Cardiac fibroblast (primary cell): ENCODE results near the gene NCKAP5.

Source experiments
- DNase-seq, 2 donors: peaks; one replicate each; pipeline versions ENCODE4 v3.0.0 to v3.0.0-alpha.2; 2010; ENCODE audit warnings: low read depth in 2 of 2
- H3K4me3 ChIP-seq, 2 donors: replicated peaks in 1 of 2; 1 replicate in 1 of 2; 2 replicates in 1 of 2; pipeline ENCODE4 v1.5.1; 2011; ENCODE audit warnings: low read depth in 2 of 2, low read length in 2 of 2, mild to moderate bottlenecking in 2 of 2, moderate library complexity in 1 of 2
- CTCF ChIP-seq: IDR thresholded peaks from one replicate; pipeline ENCODE4 v1.5.1; 2011; ENCODE audit warnings: low read depth, mild to moderate bottlenecking, low read length, inconsistent platforms

Gene NCKAP5

GRCh38 chr2:133412694-133413093 lies 155.6 kb downstream of the NCKAP5 start:
- TF ChIP-seq CTCF: no peak
- no peak for DNase-seq

DNA sequence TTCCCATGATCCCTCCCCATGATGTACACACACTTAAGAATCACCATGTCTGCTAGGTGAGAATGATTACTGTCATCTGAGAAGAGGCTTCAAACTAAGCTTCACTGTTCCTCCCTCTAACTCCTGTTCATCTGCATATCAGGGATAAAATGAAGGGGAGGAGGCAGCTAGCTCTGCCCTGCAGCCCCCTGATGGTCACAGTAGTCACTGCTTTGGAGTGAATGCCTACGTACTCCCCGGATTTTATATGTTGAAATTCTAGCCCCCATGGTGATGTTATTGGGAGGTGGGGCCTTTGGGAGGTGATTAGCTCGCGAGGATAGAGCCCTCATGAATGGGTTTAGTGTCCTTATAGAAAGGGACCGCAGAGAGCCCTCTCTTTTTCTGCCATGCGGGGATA lies 156.4 kb downstream of the NCKAP5 start:
- no peak for DNase-seq
- no peak overlapping the region for H3K4me3 ChIP-seq
- no peak for TF ChIP-seq CTCF

More at GRCh38 chr2:133412694-133413093, 155.6 kb downstream of the NCKAP5 start:
- H3K4me3 ChIP-seq: no peak overlapping the region

- DNase-seq: no peak
- TF ChIP-seq CTCF: no peak
- no peak overlapping the region for H3K4me3 ChIP-seq
These were observed 157.2 kb downstream of the NCKAP5 start for GRCh38 chr2:133411101-133411500.

DNA sequence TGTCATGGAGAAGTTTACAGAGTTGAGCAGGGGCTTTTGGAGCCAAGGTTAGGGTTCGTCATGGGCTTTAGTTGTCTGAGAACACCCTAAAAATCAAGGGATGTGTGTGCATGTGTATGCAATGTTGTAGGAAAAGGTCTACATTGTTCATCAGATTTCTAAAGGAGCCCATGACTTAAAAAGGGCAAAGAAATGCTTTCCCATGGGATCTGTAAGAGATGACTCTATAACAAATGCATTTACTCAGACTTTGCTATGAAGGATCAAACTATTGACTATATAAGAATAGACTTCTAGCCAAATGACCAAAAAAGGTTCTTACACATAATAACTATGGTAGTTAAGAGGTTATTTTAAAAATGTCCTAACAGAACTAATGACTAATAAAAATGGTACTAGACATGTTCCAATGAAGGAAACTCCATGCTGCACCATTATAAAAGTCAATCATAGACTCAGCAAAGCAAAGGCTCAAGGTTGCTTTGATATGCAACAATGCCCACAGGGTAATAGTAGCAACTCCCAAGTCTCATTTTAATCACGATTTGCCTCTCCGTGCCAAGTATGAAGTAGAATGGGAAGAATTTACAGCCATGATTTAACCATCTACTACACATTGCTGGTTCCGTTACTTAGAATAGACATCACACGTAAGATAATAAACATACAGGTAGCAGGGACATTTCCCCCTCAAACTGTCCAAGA lies 158.5 kb downstream of the NCKAP5 start:
- DNase-seq: no peak
- no peak overlapping the region for H3K4me3 ChIP-seq
- TF ChIP-seq CTCF: no peak

DNA sequence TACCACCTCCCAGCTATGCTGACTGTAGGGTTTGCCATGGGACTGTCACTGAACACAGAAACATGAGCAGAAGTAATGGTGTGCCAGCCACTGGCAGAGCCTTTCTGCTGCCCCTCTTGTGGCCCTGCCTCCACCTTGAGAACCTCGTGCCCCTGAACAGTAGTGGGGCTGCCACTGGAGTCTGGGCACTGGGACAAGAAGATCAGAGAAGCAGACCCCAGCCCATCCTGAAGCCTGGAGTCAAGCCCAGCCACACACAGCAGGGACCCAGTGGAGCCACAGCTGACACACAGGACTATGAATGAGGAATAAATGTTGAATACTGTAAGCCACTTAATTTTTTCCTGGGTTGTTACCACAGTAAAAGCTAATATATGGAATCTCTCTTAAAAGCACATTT lies 159.6 kb downstream of the NCKAP5 start:
- H3K4me3 ChIP-seq: no peak overlapping the region
- no peak for DNase-seq
- no peak for TF ChIP-seq CTCF

- no peak for TF ChIP-seq CTCF
- no peak overlapping the region for H3K4me3 ChIP-seq
- no peak for DNase-seq
These were observed 160.9 kb downstream of the NCKAP5 start for GRCh38 chr2:133407341-133407740.

DNA sequence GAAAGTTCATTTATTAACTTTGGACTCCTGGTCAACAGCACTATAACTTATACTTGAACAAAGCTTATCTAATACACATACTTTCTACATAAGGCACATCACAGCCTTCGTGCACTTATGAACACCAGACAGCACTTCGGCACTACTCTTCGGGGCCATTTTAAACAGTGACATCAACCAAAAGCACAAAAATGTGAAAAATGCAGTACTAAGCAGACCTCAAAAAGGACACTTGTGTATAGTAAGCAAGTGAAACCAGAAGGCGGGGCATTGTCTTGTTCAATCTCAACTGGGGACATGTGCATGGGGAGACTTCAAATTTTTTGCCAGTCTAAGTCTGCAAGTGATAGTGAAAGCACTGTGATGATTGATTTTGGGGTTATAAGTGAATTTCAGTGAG lies 163.0 kb downstream of the NCKAP5 start:
- no peak overlapping the region for H3K4me3 ChIP-seq
- no peak for DNase-seq
- TF ChIP-seq CTCF: no peak
